Dermis microvascular lymphatic vessel endothelial cell (primary cell): ENCODE data around the gene SMIM5. TPM values are rescaled to one million over a fixed set of nuclear protein-coding genes. Genes with fewer than 3 reads are reported as not detected.

ENCODE experiments used
- DNase-seq, 2 donors: peaks; one replicate each; pipeline versions ENCODE4 v3.0.0 to v3.0.0-alpha.2; 2010; ENCODE audit warnings: low read depth in 2 of 2
- total RNA-seq: library from RNA; depleted of rRNA; stranded (reverse); fragments of >200 nt; gene quantifications from 2 replicates; pipeline ENCODE4 v1.2.1, GENCODE V29; 2014

SMIM5 gene
- total RNA-seq, 1 donor from 2014 or later: not detected

GRCh38 chr17:75666959-75667790, 33.9 kb downstream of the SMIM5 start, which contains the start of the genes RECQL5 and SAP30BP:
Gene RECQL5 (minus strand): TSS chr17:75667154. CDS start chr17:75666557, 597 bp downstream.
Gene SAP30BP (plus strand): TSS chr17:75667338. CDS start chr17:75667373, 35 bp downstream.
- DNase-seq: peak; percentile 94 to 98

GRCh38 chr17:75667825-75668224, 34.6 kb downstream of the SMIM5 start:
- no peak for DNase-seq

GRCh38 chr17:75668489-75668888, 35.3 kb downstream of the SMIM5 start:
- no peak for DNase-seq

GRCh38 chr17:75670868-75671267, 37.6 kb downstream of the SMIM5 start:
- DNase-seq: no peak

GRCh38 chr17:75672011-75672410, 38.8 kb downstream of the SMIM5 start:
- no peak for DNase-seq

- no peak for DNase-seq
These were observed 40.3 kb downstream of the SMIM5 start for GRCh38 chr17:75673487-75673886.

- peak in 1 of 2 donors; percentile 62 for DNase-seq
These were observed 43.2 kb downstream of the SMIM5 start for GRCh38 chr17:75676461-75676860.

GRCh38 chr17:75679706-75680211, 46.5 kb downstream of the SMIM5 start:
- DNase-seq: peak; percentile 94 to 97

GRCh38 chr17:75680431-75680830, 47.2 kb downstream of the SMIM5 start:
- DNase-seq: no peak

GRCh38 chr17:75681289-75681688, 48.1 kb downstream of the SMIM5 start:
- no peak for DNase-seq

GRCh38 chr17:75683583-75683982, 50.3 kb downstream of the SMIM5 start:
- DNase-seq: peak in 1 of 2 donors; percentile 57

GRCh38 chr17:75684249-75684648, 51.0 kb downstream of the SMIM5 start:
- peak in 1 of 2 donors; percentile 59 for DNase-seq

GRCh38 chr17:75684924-75685323, 51.7 kb downstream of the SMIM5 start:
- no peak for DNase-seq

GRCh38 chr17:75685499-75685898, 52.3 kb downstream of the SMIM5 start:
- no peak for DNase-seq

GRCh38 chr17:75688209-75688825, 55.1 kb downstream of the SMIM5 start:
- peak in 1 of 2 donors; percentile 74 for DNase-seq

- DNase-seq: peak in 1 of 2 donors; percentile 59
These were observed 56.2 kb downstream of the SMIM5 start for GRCh38 chr17:75689441-75689873.

Other genes starting within 250 kb of the SMIM5 start
- 69.3 and 81.2 TPM in 2 replicates for gene GRB2, start 227.8 kb upstream of the SMIM5 start, total RNA-seq
- 17.2 and 27.2 TPM in 2 replicates for gene TMEM94, start 176.8 kb upstream of the SMIM5 start, total RNA-seq
- 7.2 and 10.9 TPM in 2 replicates for gene CASKIN2, start 117.9 kb upstream of the SMIM5 start, total RNA-seq
- 10.7 and 12.5 TPM in 2 replicates for gene TSEN54, start 116.9 kb upstream of the SMIM5 start, total RNA-seq
- 12.6 and 13.9 TPM in 2 replicates for gene LLGL2, start 107.7 kb upstream of the SMIM5 start, total RNA-seq
- 5.3 and 12.3 TPM in 2 replicates for gene MYO15B, start 45.6 kb upstream of the SMIM5 start, total RNA-seq
- 11.2 and 11.5 TPM in 2 replicates for gene RECQL5, start 33.7 kb downstream of the SMIM5 start, total RNA-seq
- gene SAP30BP, start 33.9 kb downstream of the SMIM5 start, total RNA-seq: 41.2 and 44.9 TPM in 2 replicates
- gene ITGB4, start 88.0 kb downstream of the SMIM5 start, total RNA-seq: 16.9 and 37.6 TPM in 2 replicates
- 85.7 and 96.2 TPM in 2 replicates for gene GALK1, start 131.8 kb downstream of the SMIM5 start, total RNA-seq
- 6.3 and 13.1 TPM in 2 replicates for gene UNK, start 151.4 kb downstream of the SMIM5 start, total RNA-seq
- gene UNC13D, start 211.0 kb downstream of the SMIM5 start, total RNA-seq: 2.8 and 2.9 TPM in 2 replicates
- 22.3 and 33.9 TPM in 2 replicates for gene WBP2, start 221.9 kb downstream of the SMIM5 start, total RNA-seq
- gene TRIM47, start 245.1 kb downstream of the SMIM5 start, total RNA-seq: 58.4 and 74.0 TPM in 2 replicates